ENCODE data around the gene GFPT1.
"Not testable (repeated sequence)": the region's sequence is repeated elsewhere in the genome, so short reads cannot be mapped to it uniquely, and the experiment has no call there.

The GFPT1 gene

GRCh38 chr2:69369802-69370201 is 17.2 kb downstream of the GFPT1 start:
- Histone ChIP-seq H3K4me3 (ENCODE audit: insufficient read depth, low read depth, low read length) (no peak overlapping the region), H3K27ac (ENCODE audit: insufficient read depth, low read depth, low read length, poor library complexity, severe bottlenecking) (no peak overlapping the region), H3K27me3 (ENCODE audit: control insufficient read depth, insufficient read depth, low read length, poor library complexity, severe bottlenecking) (no peaks in the 10 kb centered on the region), H3K9me3 (ENCODE audit: control insufficient read depth, low read length) (no peaks in the 10 kb centered on the region), H3K4me1 (ENCODE audit: control insufficient read depth, insufficient read depth, low read length) (no peaks in the 10 kb centered on the region), H3K36me3 (ENCODE audit: control insufficient read depth, insufficient read depth, low read length) (peaks cover 32% of the 10 kb centered on the region)
- WGBS, 2 experiments = 92 to 95% methylated on average over 1 of the region's 1 CpG

DNA sequence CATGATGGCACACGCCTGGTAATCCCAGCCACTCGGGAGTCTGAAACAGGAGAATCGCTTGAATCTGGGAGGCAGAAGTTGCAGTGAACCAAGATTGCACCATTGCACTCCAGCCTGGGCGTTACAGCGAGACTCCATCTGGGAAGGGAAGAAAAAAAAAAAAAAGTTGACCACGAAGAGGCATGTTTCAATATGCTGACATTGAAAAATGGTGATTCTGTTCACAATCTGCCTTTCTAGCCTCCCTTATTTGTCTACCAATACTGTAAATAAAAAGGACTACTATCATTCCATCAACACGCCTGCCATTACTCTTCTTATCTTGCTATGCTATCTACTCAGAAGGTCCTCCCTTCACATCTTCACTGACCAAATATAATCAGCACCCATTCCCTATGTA is 18.4 kb downstream of the GFPT1 start:
- Histone ChIP-seq H3K27me3 (ENCODE audit: control insufficient read depth, insufficient read depth, low read length, poor library complexity, severe bottlenecking) (no peaks in the 10 kb centered on the region), H3K4me1 (ENCODE audit: control insufficient read depth, insufficient read depth, low read length) (no peaks in the 10 kb centered on the region), H3K9me3 (ENCODE audit: control insufficient read depth, low read length) (no peaks in the 10 kb centered on the region), H3K4me3 (ENCODE audit: insufficient read depth, low read depth, low read length) (no peak overlapping the region), H3K36me3 (ENCODE audit: control insufficient read depth, insufficient read depth, low read length) (peaks cover 32% of the 10 kb centered on the region), H3K27ac (ENCODE audit: insufficient read depth, low read depth, low read length, poor library complexity, severe bottlenecking) (no peak overlapping the region)
- 94% methylated on average over 7 of the region's 7 CpGs for WGBS, 2 experiments

GRCh38 chr2:69359371-69359770 is 27.7 kb downstream of the GFPT1 start:
- Histone ChIP-seq H3K27me3 (ENCODE audit: control insufficient read depth, insufficient read depth, low read length, poor library complexity, severe bottlenecking) (no peaks in the 10 kb centered on the region), H3K9me3 (ENCODE audit: control insufficient read depth, low read length) (no peaks in the 10 kb centered on the region), H3K4me3 (ENCODE audit: insufficient read depth, low read depth, low read length) (no peak overlapping the region), H3K27ac (ENCODE audit: insufficient read depth, low read depth, low read length, poor library complexity, severe bottlenecking) (no peak overlapping the region), H3K4me1 (ENCODE audit: control insufficient read depth, insufficient read depth, low read length) (no peaks in the 10 kb centered on the region), H3K36me3 (ENCODE audit: control insufficient read depth, insufficient read depth, low read length) (peaks cover 32% of the 10 kb centered on the region)

- H3K27ac ChIP-seq (ENCODE audit: insufficient read depth, low read depth, low read length, poor library complexity, severe bottlenecking) = no peak overlapping the region
- H3K4me3 ChIP-seq (ENCODE audit: insufficient read depth, low read depth, low read length) = no peak overlapping the region
- WGBS, 2 experiments = 73 to 76% methylated on average over 3 of the region's 3 CpGs
- no peaks in the 10 kb centered on the region for H3K9me3 ChIP-seq (ENCODE audit: control insufficient read depth, low read length)
- H3K4me1 ChIP-seq (ENCODE audit: control insufficient read depth, insufficient read depth, low read length) = no peaks in the 10 kb centered on the region
- H3K27me3 ChIP-seq (ENCODE audit: control insufficient read depth, insufficient read depth, low read length, poor library complexity, severe bottlenecking) = no peaks in the 10 kb centered on the region
- H3K36me3 ChIP-seq (ENCODE audit: control insufficient read depth, insufficient read depth, low read length) = peaks cover 32% of the 10 kb centered on the region
These were observed 28.1 kb downstream of the GFPT1 start for GRCh38 chr2:69358914-69359313.

DNA sequence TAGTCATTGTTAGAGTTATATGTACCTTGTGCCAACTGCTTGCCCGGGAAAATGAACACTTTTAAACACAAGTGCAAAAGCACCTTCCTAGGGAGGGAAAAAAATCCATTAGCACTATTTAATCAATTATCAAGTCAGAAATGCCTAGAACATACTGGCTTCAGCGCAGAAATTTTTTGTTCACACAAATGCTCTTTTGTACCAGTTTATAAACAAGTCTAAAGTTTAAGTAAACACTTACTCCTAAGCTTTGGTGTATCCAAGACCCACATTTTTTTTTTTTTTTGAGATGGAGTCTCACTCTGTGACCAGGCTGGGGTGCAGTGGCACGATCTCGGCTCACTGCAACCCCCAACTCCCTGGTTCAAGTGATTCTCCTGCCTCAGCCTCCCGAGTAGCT is 30.6 kb downstream of the GFPT1 start:
- H3K27me3 ChIP-seq (ENCODE audit: control insufficient read depth, insufficient read depth, low read length, poor library complexity, severe bottlenecking) = no peaks in the 10 kb centered on the region
- H3K36me3 ChIP-seq (ENCODE audit: control insufficient read depth, insufficient read depth, low read length) = peaks cover 20% of the 10 kb centered on the region
- no peaks in the 10 kb centered on the region for H3K4me1 ChIP-seq (ENCODE audit: control insufficient read depth, insufficient read depth, low read length)
- H3K27ac ChIP-seq (ENCODE audit: insufficient read depth, low read depth, low read length, poor library complexity, severe bottlenecking) = no peak overlapping the region
- WGBS, 2 experiments = 91 to 96% methylated on average over 5 of the region's 5 CpGs
- no peaks in the 10 kb centered on the region for H3K9me3 ChIP-seq (ENCODE audit: control insufficient read depth, low read length)
- no peak overlapping the region for H3K4me3 ChIP-seq (ENCODE audit: insufficient read depth, low read depth, low read length)

DNA sequence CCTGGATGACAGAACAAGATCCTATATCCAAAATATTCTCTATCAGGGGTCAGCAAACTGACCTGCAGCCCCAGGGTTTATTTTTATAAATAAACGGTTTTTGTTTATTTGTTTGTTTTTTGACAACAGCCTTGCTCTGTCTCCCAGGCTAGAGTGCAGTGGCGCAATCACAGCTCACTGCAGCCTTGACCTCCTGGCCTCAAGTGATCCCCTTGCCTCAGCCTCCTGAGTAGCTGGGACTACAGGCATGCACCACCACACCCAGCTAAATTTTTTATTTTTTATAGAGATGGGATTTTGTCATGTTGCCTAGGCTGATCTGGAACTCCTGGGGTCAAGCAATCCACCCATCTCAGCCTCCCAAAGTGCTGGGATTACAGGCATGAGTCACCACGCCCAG is 32.1 kb downstream of the GFPT1 start:
- 94 to 98% methylated on average over 2 to 3 of the region's 3 CpGs for WGBS, 2 experiments

GRCh38 chr2:69353360-69353759 is 33.7 kb downstream of the GFPT1 start:
- no peaks in the 10 kb centered on the region for H3K4me1 ChIP-seq (ENCODE audit: control insufficient read depth, insufficient read depth, low read length)
- peaks cover 7% of the 10 kb centered on the region for H3K36me3 ChIP-seq (ENCODE audit: control insufficient read depth, insufficient read depth, low read length)
- WGBS, 2 experiments = 94 to 96% methylated on average over 5 of the region's 5 CpGs
- no peak overlapping the region for H3K4me3 ChIP-seq (ENCODE audit: insufficient read depth, low read depth, low read length)
- H3K27me3 ChIP-seq (ENCODE audit: control insufficient read depth, insufficient read depth, low read length, poor library complexity, severe bottlenecking) = no peaks in the 10 kb centered on the region
- no peaks in the 10 kb centered on the region for H3K9me3 ChIP-seq (ENCODE audit: control insufficient read depth, low read length)
- H3K27ac ChIP-seq (ENCODE audit: insufficient read depth, low read depth, low read length, poor library complexity, severe bottlenecking) = no peak overlapping the region

More for the DNA sequence above, 32.1 kb downstream of the GFPT1 start:
- not testable (repeated sequence) for H3K9me3 ChIP-seq (ENCODE audit: control insufficient read depth, low read length); H3K27ac ChIP-seq (ENCODE audit: insufficient read depth, low read depth, low read length, poor library complexity, severe bottlenecking); H3K36me3 ChIP-seq (ENCODE audit: control insufficient read depth, insufficient read depth, low read length); H3K27me3 ChIP-seq (ENCODE audit: control insufficient read depth, insufficient read depth, low read length, poor library complexity, severe bottlenecking); H3K4me1 ChIP-seq (ENCODE audit: control insufficient read depth, insufficient read depth, low read length); H3K4me3 ChIP-seq (ENCODE audit: insufficient read depth, low read depth, low read length)

- no peaks in the 10 kb centered on the region for H3K27me3 ChIP-seq (ENCODE audit: control insufficient read depth, insufficient read depth, low read length, poor library complexity, severe bottlenecking)
- 78 to 87% methylated on average over 1 of the region's 1 CpG for WGBS, 2 experiments
- H3K36me3 ChIP-seq (ENCODE audit: control insufficient read depth, insufficient read depth, low read length) = peaks cover 4% of the 10 kb centered on the region
- peaks cover 10% of the 10 kb centered on the region for H3K4me1 ChIP-seq (ENCODE audit: control insufficient read depth, insufficient read depth, low read length)
- H3K9me3 ChIP-seq (ENCODE audit: control insufficient read depth, low read length) = no peaks in the 10 kb centered on the region
- no peak overlapping the region for H3K4me3 ChIP-seq (ENCODE audit: insufficient read depth, low read depth, low read length)
- no peak overlapping the region for H3K27ac ChIP-seq (ENCODE audit: insufficient read depth, low read depth, low read length, poor library complexity, severe bottlenecking)
These were observed 38.2 kb downstream of the GFPT1 start for GRCh38 chr2:69348781-69349180.

DNA sequence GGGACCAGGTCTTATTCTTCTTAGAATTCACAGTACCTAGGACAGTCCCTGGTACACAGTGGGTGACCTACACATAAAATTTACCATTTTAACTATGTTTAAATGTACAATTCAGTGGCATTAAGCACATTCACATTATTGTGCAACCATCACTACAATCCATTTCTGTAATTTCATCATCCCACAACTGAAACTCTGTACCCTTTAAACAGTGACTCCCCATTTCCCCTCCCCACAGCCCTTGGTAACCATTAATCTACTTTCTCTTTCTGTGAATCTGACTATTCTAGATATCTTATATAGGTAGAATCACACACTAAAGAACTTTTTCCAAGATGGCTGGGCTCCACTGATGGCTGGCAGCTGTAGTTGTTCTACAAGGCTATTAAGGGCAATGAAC is 41.6 kb downstream of the GFPT1 start:
- H3K4me3 ChIP-seq (ENCODE audit: insufficient read depth, low read depth, low read length) = no peak overlapping the region
- H3K27ac ChIP-seq (ENCODE audit: insufficient read depth, low read depth, low read length, poor library complexity, severe bottlenecking) = no peak overlapping the region
- peaks cover 32% of the 10 kb centered on the region for H3K36me3 ChIP-seq (ENCODE audit: control insufficient read depth, insufficient read depth, low read length)
- peaks cover 11% of the 10 kb centered on the region for H3K4me1 ChIP-seq (ENCODE audit: control insufficient read depth, insufficient read depth, low read length)
- H3K27me3 ChIP-seq (ENCODE audit: control insufficient read depth, insufficient read depth, low read length, poor library complexity, severe bottlenecking) = no peaks in the 10 kb centered on the region
- no peaks in the 10 kb centered on the region for H3K9me3 ChIP-seq (ENCODE audit: control insufficient read depth, low read length)

GRCh38 chr2:69344305-69344704 is 42.7 kb downstream of the GFPT1 start:
- peaks cover 11% of the 10 kb centered on the region for H3K4me1 ChIP-seq (ENCODE audit: control insufficient read depth, insufficient read depth, low read length)
- H3K36me3 ChIP-seq (ENCODE audit: control insufficient read depth, insufficient read depth, low read length) = peaks cover 37% of the 10 kb centered on the region
- H3K4me3 ChIP-seq (ENCODE audit: insufficient read depth, low read depth, low read length) = no peak overlapping the region
- no peaks in the 10 kb centered on the region for H3K9me3 ChIP-seq (ENCODE audit: control insufficient read depth, low read length)
- peak overlapping the region; percentile 55 for H3K27ac ChIP-seq (ENCODE audit: insufficient read depth, low read depth, low read length, poor library complexity, severe bottlenecking)
- H3K27me3 ChIP-seq (ENCODE audit: control insufficient read depth, insufficient read depth, low read length, poor library complexity, severe bottlenecking) = no peaks in the 10 kb centered on the region

DNA sequence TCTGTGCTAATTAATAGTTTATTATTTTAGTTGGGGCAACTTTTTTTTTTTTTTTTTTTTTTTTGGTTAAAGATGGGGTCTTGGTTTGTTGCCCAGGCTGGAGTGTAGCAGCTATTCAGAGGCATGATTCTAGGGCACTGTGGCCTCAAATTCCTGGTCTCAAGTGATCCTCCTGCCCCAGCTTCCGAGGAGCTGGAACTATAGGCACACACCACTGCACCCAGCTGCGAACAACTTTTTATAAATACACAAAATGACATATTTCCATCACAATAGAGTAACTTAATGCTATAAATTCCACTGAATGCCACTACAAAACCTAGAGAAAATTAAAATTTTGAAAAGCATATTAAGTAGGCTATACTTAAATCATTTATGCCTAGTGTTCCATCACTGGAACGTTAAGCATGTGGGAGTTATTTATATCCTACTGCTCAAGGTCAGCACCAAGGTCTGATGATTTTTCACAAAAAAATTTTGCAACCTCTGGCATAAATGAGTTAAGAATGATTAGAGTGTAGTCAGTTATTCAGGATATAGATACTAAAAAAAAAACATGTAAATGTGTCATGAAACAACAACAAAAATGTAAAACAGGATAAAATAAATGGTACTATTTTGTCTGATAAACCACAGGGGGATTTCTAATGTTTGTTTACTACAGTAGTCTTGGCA is 46.8 kb downstream of the GFPT1 start:
- Histone ChIP-seq H3K36me3 (ENCODE audit: control insufficient read depth, insufficient read depth, low read length) (peaks cover 37% of the 10 kb centered on the region), H3K27me3 (ENCODE audit: control insufficient read depth, insufficient read depth, low read length, poor library complexity, severe bottlenecking) (no peaks in the 10 kb centered on the region), H3K4me1 (ENCODE audit: control insufficient read depth, insufficient read depth, low read length) (peaks cover 11% of the 10 kb centered on the region), H3K27ac (ENCODE audit: insufficient read depth, low read depth, low read length, poor library complexity, severe bottlenecking) (no peak overlapping the region), H3K9me3 (ENCODE audit: control insufficient read depth, low read length) (no peaks in the 10 kb centered on the region), H3K4me3 (ENCODE audit: insufficient read depth, low read depth, low read length) (no peak overlapping the region)
- WGBS, 2 experiments = 44 to 61% methylated on average over 2 to 3 of the region's 3 CpGs
